HuH-7.5 (cell line): ENCODE data around the gene AGBL4.

Source experiments
- DNase-seq: peaks from one replicate; pipeline ENCODE4 v3.0.0; 2011; ENCODE audit warnings: low spot score

Gene AGBL4

DNA sequence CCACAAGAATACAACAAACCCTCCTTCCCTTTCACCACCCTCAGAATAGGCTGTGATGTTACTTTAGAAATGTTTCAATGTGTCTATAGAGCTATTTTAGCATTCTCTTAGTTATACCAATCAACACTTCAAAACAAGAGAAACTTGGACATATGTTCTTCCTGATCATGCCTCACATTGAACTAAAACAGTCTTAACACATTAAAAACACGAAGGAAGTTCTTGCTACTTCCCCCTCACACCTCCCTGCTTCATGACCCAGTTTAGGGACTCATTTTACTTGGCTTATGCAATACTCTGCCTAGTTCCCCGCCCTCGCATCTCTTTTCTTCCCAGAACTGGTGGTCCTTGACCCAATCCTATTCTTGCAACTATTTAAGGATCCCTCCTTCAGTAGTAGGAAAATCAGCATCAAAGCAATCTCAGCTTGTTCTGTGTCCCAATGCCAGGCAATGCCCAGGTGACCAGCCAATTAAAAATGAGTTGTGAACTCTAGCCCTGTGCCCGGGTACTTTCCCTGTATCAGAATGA, 838.2 kb downstream of the AGBL4 start:
- no peak for DNase-seq

DNA sequence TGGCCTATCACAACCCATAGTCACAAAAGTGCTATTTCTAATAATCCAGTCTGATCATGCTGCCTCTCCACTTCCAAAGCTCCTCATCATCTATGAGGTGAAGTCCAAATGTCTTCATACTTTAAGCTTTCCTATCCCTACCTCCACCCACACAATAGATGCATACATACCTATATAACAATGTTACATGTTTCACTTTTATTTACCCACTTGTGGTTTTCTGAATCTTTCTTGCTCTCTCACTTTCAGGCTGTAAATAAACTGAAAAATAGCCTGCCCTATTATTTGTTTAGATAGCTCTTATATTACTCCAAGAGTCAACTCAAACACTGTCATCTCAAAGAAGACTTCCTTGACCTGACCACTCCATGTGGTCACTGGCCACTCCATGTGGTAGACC, 840.3 kb downstream of the AGBL4 start:
- DNase-seq = no peak

DNA sequence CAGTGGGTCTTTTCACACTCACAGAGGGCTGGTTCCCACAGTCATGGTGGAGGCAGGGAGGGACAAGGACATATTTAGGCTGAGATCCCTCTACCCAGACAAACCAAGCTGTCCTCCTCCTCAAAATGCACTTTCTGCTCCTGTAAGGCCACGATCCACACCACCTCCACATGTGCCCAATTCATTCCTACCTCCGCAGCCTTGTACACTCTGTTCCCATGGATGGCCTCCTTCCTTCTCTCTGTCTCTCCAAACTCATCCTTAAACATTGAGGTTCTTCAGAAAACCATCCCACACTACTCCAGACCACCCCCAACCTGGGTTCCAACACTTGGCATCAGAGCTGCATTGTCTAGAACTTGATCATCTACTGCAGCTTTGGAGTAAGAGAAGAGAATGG, 842.7 kb downstream of the AGBL4 start:
- no peak for DNase-seq

DNA sequence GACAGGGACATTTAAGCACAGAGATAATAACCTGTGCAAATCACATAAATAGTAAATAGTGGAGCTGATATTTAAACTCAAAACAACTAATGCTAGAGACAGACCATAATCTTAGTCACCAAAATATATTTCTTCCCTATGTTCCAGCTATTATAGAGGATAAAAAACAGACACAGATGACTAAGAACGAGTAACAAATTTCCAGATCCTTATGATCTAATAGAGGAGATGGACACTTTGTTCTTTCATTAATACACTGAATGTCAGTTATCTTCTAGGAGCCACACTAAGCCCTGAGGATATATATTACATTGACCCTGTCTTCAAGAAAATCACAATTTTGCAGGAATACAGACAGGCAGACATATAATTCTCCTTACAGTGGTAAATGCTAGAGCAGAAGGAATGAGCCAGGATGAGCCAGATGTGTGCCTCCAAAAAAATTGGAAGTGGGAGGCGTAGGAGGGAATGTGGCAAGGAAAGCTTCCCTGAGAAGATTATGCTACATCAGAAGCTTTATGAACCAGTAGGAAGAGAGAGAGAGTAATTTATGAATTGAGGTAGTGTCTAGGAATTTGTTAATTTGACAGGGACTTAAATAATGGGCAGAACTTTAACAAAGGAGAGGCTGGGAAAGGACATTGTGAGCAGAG, 851.7 kb downstream of the AGBL4 start:
- DNase-seq = no peak

DNA sequence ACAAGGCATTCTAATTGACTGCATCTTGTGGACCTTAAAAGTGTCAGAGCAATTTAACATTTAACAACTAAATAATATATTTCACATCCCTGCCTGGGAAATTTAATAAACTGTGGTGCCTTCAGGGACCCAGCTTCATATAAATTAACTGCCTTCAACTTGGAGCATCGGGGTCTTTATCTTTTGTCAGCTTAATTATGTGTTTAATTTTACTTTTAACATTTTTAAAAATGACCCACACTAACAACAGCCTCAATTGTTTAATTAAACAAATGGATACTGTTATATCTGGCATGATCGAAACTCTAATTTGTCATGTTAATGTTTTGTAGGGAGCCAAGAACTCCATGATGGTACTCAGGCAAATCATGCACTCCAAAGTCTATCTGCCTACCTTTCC, 857.7 kb downstream of the AGBL4 start:
- DNase-seq = no peak

DNA sequence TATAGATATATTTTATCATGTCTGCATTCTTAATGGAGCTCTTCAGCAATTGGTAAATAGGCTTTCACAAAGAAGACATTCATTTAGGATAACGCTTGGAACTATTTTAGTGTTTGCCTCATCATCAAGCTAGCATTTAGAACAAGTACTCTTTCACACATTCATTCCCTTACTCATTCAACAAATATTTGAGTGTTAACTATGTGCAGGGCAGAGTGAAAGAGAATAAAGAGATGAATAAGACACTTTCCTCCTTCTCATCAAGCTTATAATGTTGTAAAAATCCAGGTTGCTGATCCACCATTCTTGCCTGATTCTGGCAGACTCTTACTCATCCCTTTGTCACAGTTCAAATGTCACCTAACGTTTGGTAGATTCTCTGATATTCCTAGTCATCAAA, 860.7 kb downstream of the AGBL4 start:
- DNase-seq = no peak

DNA sequence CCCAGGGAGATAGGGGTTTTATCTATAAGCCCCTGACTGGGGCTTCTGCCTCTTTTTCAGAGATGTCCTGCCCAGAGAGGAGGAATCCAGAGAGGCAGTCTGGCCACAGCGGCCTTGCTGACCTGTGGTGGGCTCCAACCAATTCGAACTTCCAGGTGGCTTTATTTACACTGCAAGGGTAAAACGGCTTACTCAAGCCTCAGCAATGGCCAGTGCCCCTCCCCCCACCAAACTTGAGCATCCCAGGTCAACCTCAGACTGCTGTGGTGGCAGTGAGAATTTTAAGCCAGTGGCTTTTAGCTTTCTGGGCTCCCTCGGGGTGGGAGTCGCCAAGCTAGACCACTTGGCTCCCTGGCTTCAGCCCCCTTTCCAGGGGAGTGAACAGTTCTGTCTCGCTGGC, 863.1 kb downstream of the AGBL4 start:
- no peak for DNase-seq

DNA sequence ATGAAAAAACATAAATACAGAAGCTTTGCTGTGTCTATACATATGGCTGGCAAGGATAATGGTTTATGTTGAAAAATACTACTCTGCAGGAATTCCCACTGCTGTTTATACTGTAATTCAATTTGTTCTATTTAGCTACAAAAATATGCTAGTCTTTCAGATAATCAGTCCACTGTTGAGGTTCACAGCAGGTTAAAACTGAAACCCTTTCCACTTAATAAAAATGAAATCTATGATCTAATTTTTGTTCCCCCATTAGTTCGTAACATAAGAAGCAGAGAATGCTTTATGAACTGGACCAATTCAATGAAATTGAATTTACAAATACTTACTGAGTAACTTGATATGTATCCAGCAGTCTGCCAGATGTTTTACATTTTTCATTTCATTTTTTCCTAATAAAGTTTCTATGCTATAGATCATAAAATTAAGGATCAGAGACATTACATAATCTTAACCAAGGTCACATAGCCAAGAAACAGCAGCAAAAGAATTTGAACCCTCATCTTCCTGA, 887.0 kb downstream of the AGBL4 start:
- no peak for DNase-seq

DNA sequence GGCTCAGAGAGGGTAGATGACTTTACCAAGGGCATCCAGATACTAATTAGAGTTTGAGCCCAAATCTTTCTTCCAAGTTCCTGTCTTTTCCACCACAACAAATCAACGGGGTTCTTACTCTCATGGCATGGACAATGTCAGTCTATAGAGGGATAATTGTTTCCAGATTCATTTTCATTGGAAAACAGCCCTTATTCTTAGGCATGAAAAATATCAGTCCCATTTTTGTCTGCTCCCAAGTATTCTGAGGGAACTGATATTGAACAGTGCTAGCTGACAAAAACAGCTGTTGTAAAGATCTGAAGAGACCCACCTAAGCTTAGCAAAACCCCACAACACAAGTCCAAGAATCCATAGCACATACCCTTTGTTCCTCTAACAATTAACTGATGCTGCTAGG, 898.0 kb downstream of the AGBL4 start:
- DNase-seq = no peak

DNA sequence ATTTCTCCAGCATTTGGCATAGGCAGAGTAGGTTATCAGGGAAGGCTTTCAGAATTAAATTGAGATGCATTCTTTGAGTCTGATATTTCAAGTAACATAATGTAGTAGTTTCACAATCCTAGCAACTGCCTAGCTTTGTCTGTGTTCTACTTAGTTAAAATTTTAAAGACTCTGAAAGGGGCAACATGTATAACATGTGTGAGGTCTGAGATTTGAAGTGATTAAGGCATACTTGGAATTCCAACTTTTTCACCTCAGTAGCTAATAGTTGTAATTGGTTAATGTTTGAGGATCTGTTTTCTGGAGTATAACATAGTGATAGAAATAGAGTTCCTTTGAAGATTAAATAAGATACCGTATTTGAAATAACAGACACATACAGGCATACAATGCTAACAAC, 911.8 kb downstream of the AGBL4 start:
- no peak for DNase-seq

DNA sequence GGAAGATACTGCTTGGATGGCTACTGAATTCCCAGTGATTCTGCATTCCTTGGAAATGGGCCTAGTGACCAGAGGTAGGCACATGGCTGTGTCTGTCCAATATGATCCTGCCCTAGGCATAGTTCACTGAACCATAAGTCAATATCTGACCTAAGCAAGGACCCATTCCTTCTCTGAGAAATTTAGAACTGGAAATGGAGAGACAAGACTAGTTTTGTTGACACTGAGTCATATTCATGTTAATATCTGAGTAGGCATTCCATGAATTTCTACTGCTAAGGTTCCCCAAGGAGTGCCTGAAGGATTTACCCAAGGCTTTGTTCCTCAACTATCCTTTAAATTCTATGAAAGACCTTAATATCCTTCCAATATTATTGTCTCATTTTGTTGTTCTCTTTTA, 917.3 kb downstream of the AGBL4 start:
- no peak for DNase-seq

DNA sequence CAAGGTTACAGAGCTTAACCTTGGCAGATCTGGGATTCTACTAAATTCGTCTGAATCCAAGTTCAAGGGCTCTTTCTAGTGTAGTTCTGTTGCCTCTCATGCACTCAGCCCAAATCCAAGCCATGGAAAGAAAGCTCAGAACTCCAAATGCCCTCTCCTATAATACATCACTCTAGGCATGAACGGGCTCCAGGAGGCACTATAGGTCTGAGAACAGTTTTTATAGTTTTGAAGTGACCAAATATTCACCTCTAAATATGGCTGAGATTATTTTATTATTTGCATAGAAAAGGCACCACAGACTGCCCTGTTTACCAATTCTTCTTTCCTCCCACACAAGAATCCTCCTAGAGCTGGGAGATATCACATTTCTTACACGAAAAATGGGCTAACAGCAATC, 919.2 kb downstream of the AGBL4 start:
- no peak for DNase-seq

DNA sequence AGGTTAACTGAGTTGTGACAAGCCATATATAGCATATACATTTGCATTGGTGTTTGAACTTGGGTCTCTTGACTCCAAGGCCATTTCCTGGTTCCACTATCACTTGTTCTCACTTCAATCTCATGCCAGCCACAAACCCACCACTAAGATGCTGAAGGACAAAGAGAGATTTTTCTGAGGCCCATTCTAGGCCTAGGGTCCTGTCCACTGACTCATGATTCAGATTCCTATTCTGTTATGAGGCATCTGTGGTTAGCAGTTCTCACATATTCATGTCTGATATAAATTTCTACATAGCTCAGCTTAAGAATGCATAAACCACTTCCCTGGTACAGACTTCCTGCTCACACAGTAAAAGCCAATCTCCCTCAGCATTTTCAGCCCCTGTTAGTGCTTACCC, 921.0 kb downstream of the AGBL4 start:
- DNase-seq = no peak

DNA sequence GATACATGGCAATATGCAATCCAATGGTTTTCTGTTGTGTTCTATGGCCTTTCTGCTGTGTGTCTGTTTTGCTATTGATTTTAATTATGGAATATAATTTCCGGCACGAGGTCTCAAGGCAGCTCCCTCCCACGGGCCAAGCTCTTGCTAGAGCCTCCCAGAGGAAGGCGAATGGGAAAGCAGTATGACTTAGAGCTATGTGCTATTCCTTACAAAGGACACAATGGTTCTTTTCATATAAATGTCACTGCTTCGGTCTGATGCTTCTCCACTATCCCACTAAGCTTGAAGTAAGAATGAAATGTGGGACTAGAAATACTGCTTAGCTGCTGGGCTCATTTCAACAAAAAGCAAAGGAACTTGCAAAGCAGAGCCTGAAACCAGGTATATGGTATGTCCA, 924.9 kb downstream of the AGBL4 start:
- DNase-seq = no peak

DNA sequence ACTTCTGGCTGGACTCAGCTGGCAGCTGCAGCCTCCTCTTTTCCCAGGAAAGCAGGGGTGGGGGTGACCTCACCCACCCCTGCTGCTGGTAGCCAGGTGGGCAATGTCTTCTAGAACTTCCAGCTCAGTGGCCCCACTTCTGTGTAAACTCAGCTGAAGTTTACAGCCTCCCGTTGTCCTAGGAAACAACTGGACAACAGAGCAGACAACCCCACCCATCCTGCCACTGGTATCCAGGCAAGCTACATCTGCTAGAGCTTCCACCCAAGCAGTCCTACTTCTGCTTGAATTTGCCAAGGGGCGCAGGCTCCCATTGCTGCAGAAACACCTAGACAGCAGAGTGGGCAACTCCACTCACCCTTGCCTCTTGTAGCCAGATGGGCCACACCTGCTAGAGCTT, 937.4 kb downstream of the AGBL4 start:
- no peak for DNase-seq

DNA sequence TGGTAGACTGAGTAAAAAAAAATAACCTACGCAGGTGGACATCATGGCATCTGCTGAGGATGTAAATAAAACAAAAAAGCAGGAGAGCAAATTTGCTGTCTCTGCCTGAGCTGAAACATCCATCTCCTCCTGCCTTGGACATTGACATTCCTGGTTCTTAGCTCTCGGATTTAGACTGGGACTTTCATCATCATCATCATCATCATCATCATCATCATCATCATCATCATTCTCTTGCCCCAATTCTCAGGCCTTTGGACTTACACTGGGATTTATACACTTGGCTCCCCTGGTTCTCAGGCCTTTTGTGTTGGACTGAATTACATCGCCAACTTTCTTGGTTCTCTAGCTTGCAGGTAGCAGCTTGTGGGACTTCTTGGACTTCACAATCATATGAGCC, 938.7 kb downstream of the AGBL4 start:
- no peak for DNase-seq

DNA sequence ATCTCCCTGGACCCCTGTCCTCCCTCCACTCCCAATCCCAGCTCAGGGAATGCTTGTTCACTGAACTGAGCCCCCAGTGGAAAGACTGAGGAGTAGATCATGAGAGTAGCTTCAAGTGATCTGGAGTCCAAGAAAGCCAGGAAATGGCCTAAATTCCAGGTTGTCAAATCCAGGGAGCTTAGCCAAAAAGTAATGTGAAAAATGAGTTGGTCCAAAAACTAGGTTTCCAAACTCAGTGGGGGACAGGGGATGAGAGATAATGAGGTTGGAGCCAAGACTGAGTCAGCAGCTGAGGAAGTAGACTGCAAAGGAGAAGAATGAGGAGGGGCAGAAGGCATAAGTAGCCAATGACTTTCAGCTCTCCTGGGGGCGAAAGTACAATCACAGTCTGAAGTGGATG, 963.0 kb downstream of the AGBL4 start:
- no peak for DNase-seq

DNA sequence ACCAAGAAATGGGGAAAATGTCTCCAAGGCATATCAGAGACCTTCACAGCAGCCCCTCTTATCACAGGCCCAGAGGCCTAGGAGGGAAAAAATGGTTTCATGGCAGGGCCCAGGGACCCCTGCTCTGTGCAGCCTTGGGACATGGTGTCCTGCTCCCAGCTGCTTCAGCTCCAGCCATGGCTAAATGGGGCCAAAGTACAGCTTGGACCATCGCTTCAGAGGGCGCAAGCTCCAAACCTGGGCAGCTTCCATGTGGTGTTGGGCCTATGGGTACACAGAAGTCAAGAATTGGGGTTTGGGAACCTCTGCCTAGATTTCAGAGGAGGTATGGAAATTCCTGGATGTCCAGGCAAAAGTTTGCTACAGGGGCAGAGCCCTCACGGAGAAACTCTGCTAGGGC, 964.7 kb downstream of the AGBL4 start:
- no peak for DNase-seq

DNA sequence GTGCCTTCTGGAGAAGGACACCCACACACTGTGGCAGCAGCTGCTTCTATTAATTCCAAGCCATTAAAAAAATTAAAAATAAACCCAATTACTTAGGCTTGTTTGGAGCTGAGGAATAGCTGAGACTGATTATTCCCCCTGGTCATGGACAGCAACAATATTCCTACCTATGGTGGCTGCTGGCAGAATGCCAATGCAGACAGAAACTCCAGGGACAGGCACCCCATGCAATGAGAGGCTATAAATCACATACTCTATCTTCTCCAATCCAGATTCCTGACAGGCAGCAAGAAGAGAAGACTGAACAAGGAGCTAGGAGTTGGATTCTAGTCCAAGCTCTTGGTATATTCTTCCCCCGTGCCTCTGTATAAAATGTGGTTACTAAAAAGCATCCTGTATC, 971.7 kb downstream of the AGBL4 start:
- no peak for DNase-seq

DNA sequence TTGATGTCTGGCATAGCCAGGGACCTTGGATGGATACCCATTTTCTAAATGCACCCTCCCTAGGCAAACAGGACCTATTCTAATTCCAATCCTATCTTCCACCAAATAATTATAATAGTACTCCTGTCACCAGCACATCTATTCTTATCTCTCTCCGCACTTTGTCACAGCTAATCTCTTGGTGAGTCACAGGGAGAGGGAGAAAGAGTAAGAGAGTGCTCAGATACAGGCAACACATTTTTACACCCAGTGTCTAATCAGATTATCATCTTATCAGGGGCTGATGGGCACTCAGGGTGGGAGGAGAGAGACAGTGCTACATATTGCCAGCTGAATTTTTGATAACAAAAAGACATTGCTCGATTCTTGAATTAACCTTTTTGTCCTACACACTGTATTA, 972.1 kb downstream of the AGBL4 start:
- no peak for DNase-seq

DNA sequence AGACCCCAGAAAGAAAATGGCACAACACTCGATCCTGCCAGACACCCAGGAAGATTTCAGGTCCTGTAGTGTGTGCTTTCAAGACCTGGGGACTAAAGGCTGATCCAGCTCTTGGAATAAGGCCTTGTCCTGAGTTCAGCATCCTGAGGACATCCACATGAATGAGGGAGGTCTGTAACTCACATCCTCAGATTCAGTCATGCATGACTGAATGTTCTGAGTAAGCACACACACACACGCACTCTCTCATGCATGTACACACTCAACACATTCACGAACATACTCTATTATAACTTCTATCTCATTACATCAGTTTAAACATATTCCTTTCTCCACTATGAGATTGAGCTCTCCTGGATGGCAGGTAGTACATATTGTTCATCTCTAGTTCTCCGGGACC, 973.7 kb downstream of the AGBL4 start:
- no peak for DNase-seq

DNA sequence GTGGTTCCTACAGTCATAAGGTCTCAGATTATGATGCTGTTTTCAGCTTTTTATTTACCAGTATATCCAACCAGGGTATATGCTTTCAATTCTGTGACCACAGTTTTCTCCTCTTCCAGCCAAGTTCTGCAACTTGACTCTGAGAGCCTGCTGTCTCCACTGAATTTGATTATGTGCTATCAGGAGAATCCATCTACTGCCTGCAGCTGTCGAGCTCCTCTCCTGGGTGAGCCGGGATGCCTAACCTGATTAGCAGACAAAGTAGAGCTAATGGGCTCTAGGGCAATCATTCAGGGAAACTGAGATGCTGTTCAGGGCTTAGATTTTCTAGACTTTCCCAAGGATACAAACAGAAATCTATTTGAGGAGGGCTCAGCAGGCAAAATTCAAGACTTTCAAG, 975.6 kb downstream of the AGBL4 start:
- DNase-seq = no peak

DNA sequence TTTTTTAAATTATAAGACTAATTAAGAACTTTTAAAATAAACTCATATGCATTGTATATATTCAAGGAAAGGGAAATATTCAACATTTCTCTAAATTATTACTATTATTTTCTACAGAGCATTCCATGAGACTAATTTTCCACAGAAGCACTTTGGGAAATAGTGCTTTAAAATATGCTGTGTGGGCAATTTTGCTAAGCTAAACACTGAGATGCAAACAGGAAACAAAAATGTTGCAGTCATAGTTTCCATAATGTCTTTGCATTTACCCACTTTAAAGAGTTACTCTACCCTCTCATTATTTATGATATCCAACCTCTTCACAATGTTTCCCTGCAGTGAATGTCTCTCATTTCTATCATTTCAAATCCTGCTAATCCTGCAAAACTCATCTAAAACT, 977.4 kb downstream of the AGBL4 start:
- no peak for DNase-seq

DNA sequence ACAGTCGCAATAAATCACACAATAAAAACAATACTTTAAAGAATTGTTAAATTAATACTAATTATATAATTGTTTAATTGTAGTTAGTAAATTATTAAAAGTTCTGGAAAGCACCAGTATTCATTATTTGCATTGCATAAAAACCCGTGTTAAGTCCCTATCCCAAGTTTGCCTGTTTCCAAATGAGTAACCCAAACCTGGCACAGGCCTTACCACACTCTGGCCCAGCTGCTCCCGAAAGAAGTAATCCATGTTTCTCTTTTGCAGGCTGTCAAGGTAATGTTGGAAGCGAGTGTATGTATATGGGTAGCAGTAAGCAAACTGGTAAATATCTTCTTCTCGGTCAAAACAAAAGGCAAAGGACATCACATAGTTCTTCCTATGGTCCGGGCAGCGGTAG, 978.4 kb downstream of the AGBL4 start:
- DNase-seq = no peak
